ENCODE results near the gene HYLS1.

GRCh38 chr11:125873881-125874555 lies 13.4 kb upstream of the HYLS1 start:
- TF ChIP-seq POLR2A (IDR thresholded peaks at IDR 0.05) (no peak), CTCF (IDR thresholded peaks at IDR 0.05) (no peak), POLR2AphosphoS5 (IDR thresholded peaks at IDR 0.05; ENCODE audit: insufficient read depth in 1 of 2, low read depth in 1 of 2) (no peak)
